GM12878 (cell line): Measurements from ENCODE around the gene NRBP1. TPM values are rescaled to one million over a fixed set of nuclear protein-coding genes. Genes with fewer than 3 reads are reported as not detected.

ENCODE experiments used
- CREM ChIP-seq: IDR thresholded peaks from 2 replicates; pipeline ENCODE4 v1.6.1; 2014; ENCODE audit warnings: antibody characterized with exemption, low read depth
- ELK1 ChIP-seq: IDR thresholded peaks from 2 replicates; pipeline ENCODE4 v1.6.1; 2012; ENCODE audit warnings: low read depth, low read length, improper control_type of control experiment
- EP300 ChIP-seq, 2 experiments: fragments of 150-350 bp in 1 of 2; IDR thresholded peaks; 2 replicates each; pipeline ENCODE4 v1.6.1; 2011 to 2012; ENCODE audit warnings: low read depth in 2 of 2, low read length in 2 of 2, borderline replicate concordance in 1 of 2, improper control_type of control experiment in 1 of 2, inconsistent platforms in 1 of 2; ENCODE audit not compliant: control insufficient read depth in 1 of 2
- GABPA ChIP-seq: IDR thresholded peaks from 2 replicates; pipeline ENCODE4 v1.6.1; 2014; ENCODE audit warnings: antibody characterized with exemption, low read depth, mild to moderate bottlenecking, inconsistent platforms
- GATAD2B ChIP-seq: fragments of 450-650 bp; conservative IDR thresholded peaks from 2 replicates; pipeline ENCODE4 v1.6.1; 2017; ENCODE audit warnings: low read depth, mild to moderate bottlenecking, moderate library complexity
- HDAC2 ChIP-seq: fragments of 200-600 bp; sonication (generic); IDR thresholded peaks from 2 replicates; pipeline ENCODE4 v1.6.1; 2017
- HDAC6 ChIP-seq: fragments of 200-600 bp; sonication (generic); IDR thresholded peaks from one replicate; pipeline ENCODE4 v1.8.0; 2017; ENCODE audit warnings: antibody characterized with exemption; ENCODE audit not compliant: unreplicated experiment
- HDGF ChIP-seq: fragments of 450-650 bp; IDR thresholded peaks from 2 replicates; pipeline ENCODE4 v1.6.1; 2016; ENCODE audit warnings: antibody characterized with exemption
- MLLT1 ChIP-seq: fragments of 450-650 bp; IDR thresholded peaks from 2 replicates; pipeline ENCODE4 v1.6.1; 2016; ENCODE audit warnings: mild to moderate bottlenecking
- MTA2 ChIP-seq: fragments of 450-650 bp; IDR thresholded peaks from 2 replicates; pipeline ENCODE4 v1.6.1; 2016; ENCODE audit warnings: low read depth, mild to moderate bottlenecking, moderate library complexity
- MXI1 ChIP-seq: fragments of 150-350 bp; IDR thresholded peaks from 2 replicates; pipeline ENCODE4 v1.6.1; 2011; ENCODE audit warnings: low read depth, mild to moderate bottlenecking, inconsistent platforms, low read length, improper control_type of control experiment
- MYB ChIP-seq: fragments of 150-350 bp; IDR thresholded peaks from 2 replicates; pipeline ENCODE4 v1.6.1; 2014; ENCODE audit warnings: mild to moderate bottlenecking, low read depth, low read length, borderline replicate concordance
- RB1 ChIP-seq: fragments of 450-650 bp; formaldehyde crosslinking; IDR thresholded peaks from 2 replicates; pipeline ENCODE4 v1.6.1; 2017; ENCODE audit warnings: mild to moderate bottlenecking, borderline replicate concordance
- RBBP5 ChIP-seq: fragments of 200-600 bp; sonication (generic); conservative IDR thresholded peaks from 2 replicates; pipeline ENCODE4 v1.6.1; 2016
- STAT1 ChIP-seq: fragments of 450-650 bp; conservative IDR thresholded peaks from 2 replicates; pipeline ENCODE4 v1.6.1; 2014; ENCODE audit warnings: antibody characterized with exemption, mild to moderate bottlenecking
- TARDBP ChIP-seq: IDR thresholded peaks from 2 replicates; pipeline ENCODE4 v1.6.1; 2016; ENCODE audit warnings: borderline replicate concordance
- TBL1XR1 ChIP-seq: IDR thresholded peaks from 2 replicates; pipeline ENCODE4 v1.6.1; 2012; ENCODE audit warnings: low read depth, low read length, improper control_type of control experiment
- ZNF274 ChIP-seq: IDR thresholded peaks from one replicate; pipeline ENCODE4 v1.8.0; 2011; ENCODE audit not compliant: insufficient read length, insufficient read depth
- polyA plus RNA-seq, 11 experiments: library from polyadenylated mRNA; depleted of rRNA in 4 of 11; unstranded in 6 of 11; stranded (reverse) in 5 of 11; fragments of >200 nt; fragmentation: Nextera tagmentation in 4 of 11; fragmentation: Illumina TruSeq in 1 of 11; extraction: Ambion mirVana in 4 of 11; extraction: Trizol in 1 of 11; gene quantifications; 1 replicate in 1 of 11; 2 replicates in 10 of 11; pipeline versions ENCODE4 v1.2.1 to v1.2.3, GENCODE V29; 2011 to 2016; ENCODE audit warnings: inconsistent platforms in 2 of 11, missing spikeins in 2 of 11, low read depth in 1 of 11
- total RNA-seq, 4 experiments: library from RNA; depleted of rRNA in 3 of 4; stranded (reverse); fragments of >200 nt in 3 of 4; fragmentation: Illumina TruSeq in 1 of 4; extraction: Trizol in 1 of 4; gene quantifications; 2 replicates each; pipeline versions ENCODE4 v1.2.1 to v1.2.3, GENCODE V29; 2013 to 2021
- TF ChIP-seq, protein P1 (sequence below), 3 experiments: IDR thresholded peaks in 2 of 3; conservative IDR thresholded peaks in 1 of 3; 2 replicates each; pipeline ENCODE4 v1.5.1; 2011; ENCODE audit warnings: low read depth in 3 of 3, low read length in 3 of 3, mild to moderate bottlenecking in 3 of 3, control low read depth in 2 of 3, moderate library complexity in 2 of 3, inconsistent platforms in 1 of 3, mixed read lengths in 1 of 3; ENCODE audit not compliant: control insufficient read depth in 2 of 3, insufficient read depth in 1 of 3; ENCODE audit errors: extremely low read depth in 1 of 3
- TF ChIP-seq, protein P2 (sequence below): fragments of 450-650 bp; IDR thresholded peaks from 2 replicates; pipeline ENCODE4 v1.6.1; 2018; ENCODE audit warnings: borderline replicate concordance, mild to moderate bottlenecking; ENCODE audit not compliant: partially characterized antibody
- TF ChIP-seq, protein P3 (sequence below): IDR thresholded peaks from 2 replicates; pipeline ENCODE4 v1.6.1; 2012; ENCODE audit warnings: low read length, inconsistent platforms

Gene NRBP1
- total and polyA plus RNA-seq, 10 of the 15 experiments (the other 5 are each of a cell fraction or from before 2014, with no cell fraction given) = 5.7 to 136 (median 66.1) TPM

- TF ChIP-seq, protein P1, sequence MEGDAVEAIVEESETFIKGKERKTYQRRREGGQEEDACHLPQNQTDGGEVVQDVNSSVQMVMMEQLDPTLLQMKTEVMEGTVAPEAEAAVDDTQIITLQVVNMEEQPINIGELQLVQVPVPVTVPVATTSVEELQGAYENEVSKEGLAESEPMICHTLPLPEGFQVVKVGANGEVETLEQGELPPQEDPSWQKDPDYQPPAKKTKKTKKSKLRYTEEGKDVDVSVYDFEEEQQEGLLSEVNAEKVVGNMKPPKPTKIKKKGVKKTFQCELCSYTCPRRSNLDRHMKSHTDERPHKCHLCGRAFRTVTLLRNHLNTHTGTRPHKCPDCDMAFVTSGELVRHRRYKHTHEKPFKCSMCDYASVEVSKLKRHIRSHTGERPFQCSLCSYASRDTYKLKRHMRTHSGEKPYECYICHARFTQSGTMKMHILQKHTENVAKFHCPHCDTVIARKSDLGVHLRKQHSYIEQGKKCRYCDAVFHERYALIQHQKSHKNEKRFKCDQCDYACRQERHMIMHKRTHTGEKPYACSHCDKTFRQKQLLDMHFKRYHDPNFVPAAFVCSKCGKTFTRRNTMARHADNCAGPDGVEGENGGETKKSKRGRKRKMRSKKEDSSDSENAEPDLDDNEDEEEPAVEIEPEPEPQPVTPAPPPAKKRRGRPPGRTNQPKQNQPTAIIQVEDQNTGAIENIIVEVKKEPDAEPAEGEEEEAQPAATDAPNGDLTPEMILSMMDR (IDR thresholded peaks at IDR 0.05 in 2 of 3, conservative IDR thresholded peaks at IDR 0.05 in 1 of 3; ENCODE audit: control insufficient read depth in 2 of 3, extremely low read depth in 1 of 3, insufficient read depth in 1 of 3, low read depth in 3 of 3, low read length in 3 of 3) = no peak
- TF ChIP-seq GATAD2B (peak; percentile 92), RB1 (peak; percentile 76; the same call in 1 of the 2 replicates), TBL1XR1 (no peak), RBBP5 (no peak), MLLT1 (no peak; the same call in 1 of the 2 replicates), MXI1 (peak; percentile 79), STAT1 (0 out of 2 replicates have a peak, but pooled peaks have one; percentile 35), GABPA (peak; percentile 81), HDGF (peak; percentile 41; the same call in 1 of the 2 replicates), ELK1 (no peak), ZNF274 (no peak), EP300 (IDR thresholded peaks at IDR 0.05; ENCODE audit: borderline replicate concordance in 1 of 2, control insufficient read depth in 1 of 2, low read depth in 2 of 2, low read length in 2 of 2) (no peak), CREM (peak; percentile 40; the same call in 1 of the 2 replicates), TARDBP (0 out of 2 replicates have a peak, but pooled peaks have one; percentile 27), MYB (peak; percentile 46; the same call in 1 of the 2 replicates), HDAC6 (no peak), HDAC2 (no peak), MTA2 (no peak)
- TF ChIP-seq, protein P2, sequence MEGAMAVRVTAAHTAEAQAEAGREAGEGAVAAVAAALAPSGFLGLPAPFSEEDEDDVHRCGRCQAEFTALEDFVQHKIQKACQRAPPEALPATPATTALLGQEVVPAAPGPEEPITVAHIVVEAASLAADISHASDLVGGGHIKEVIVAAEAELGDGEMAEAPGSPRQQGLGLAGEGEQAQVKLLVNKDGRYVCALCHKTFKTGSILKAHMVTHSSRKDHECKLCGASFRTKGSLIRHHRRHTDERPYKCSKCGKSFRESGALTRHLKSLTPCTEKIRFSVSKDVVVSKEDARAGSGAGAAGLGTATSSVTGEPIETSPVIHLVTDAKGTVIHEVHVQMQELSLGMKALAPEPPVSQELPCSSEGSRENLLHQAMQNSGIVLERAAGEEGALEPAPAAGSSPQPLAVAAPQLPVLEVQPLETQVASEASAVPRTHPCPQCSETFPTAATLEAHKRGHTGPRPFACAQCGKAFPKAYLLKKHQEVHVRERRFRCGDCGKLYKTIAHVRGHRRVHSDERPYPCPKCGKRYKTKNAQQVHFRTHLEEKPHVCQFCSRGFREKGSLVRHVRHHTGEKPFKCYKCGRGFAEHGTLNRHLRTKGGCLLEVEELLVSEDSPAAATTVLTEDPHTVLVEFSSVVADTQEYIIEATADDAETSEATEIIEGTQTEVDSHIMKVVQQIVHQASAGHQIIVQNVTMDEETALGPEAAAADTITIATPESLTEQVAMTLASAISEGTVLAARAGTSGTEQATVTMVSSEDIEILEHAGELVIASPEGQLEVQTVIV = no peak
- TF ChIP-seq, protein P3, sequence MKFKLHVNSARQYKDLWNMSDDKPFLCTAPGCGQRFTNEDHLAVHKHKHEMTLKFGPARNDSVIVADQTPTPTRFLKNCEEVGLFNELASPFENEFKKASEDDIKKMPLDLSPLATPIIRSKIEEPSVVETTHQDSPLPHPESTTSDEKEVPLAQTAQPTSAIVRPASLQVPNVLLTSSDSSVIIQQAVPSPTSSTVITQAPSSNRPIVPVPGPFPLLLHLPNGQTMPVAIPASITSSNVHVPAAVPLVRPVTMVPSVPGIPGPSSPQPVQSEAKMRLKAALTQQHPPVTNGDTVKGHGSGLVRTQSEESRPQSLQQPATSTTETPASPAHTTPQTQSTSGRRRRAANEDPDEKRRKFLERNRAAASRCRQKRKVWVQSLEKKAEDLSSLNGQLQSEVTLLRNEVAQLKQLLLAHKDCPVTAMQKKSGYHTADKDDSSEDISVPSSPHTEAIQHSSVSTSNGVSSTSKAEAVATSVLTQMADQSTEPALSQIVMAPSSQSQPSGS = no peak
Measured at GRCh38 chr2:27409321-27410073, 18.9 kb upstream of the NRBP1 start, which contains the start of gene PPM1G (continued).
